Stimulated activated CD8-positive, alpha-beta memory T cell treated with anti-CD3 and anti-CD28 coated beads, Interleukin-15, amount 100 ng/mL, for 48 hours (primary cell): ENCODE results near the gene USP17L13.
"Not testable (repeated sequence)": the region's sequence is repeated elsewhere in the genome, so short reads cannot be mapped to it uniquely, and the experiment has no call there.

ENCODE experiments used
- DNase-seq, 2 donors: peaks; one replicate each; pipeline ENCODE4 v3.0.0-alpha.2; 2020; ENCODE audit warnings: low read depth in 2 of 2

The USP17L13 gene

GRCh38 chr4:9224596-9224995 is at the start of gene USP17L13:
TSS of gene USP17L13 (plus strand) at chr4:9224896. CDS start at chr4:9224896, 0 bp downstream.
- DNase-seq, result not testable (repeated sequence)

GRCh38 chr4:9210357-9210756 is 14.3 kb upstream of the USP17L13 start, which contains the start of gene USP17L10:
TSS of gene USP17L10 (plus strand) at chr4:9210657. CDS start at chr4:9210657, 0 bp downstream.
- not testable (repeated sequence) for DNase-seq

GRCh38 chr4:9214701-9215100 is 10.0 kb upstream of the USP17L13 start:
- not testable (repeated sequence) for DNase-seq

- not testable (repeated sequence) for DNase-seq
These were observed 9.6 kb upstream of the USP17L13 start, which contains the start of gene USP17L11 for GRCh38 chr4:9215105-9215504. TSS of gene USP17L11 (plus strand) at chr4:9215405. CDS start at chr4:9215405, 0 bp downstream.

GRCh38 chr4:9219852-9220251 is 4.8 kb upstream of the USP17L13 start, which contains the start of gene USP17L12:
TSS of gene USP17L12 (plus strand) at chr4:9220152. CDS start at chr4:9220152, 0 bp downstream.
- not testable (repeated sequence) for DNase-seq

GRCh38 chr4:9230249-9230648 is 5.6 kb downstream of the USP17L13 start:
- not testable (repeated sequence) for DNase-seq

- DNase-seq, result not testable (repeated sequence)
These were observed 9.4 kb downstream of the USP17L13 start, which contains the start of gene USP17L15 for GRCh38 chr4:9234085-9234484. TSS of gene USP17L15 (plus strand) at chr4:9234385. CDS start at chr4:9234385, 0 bp downstream.

- not testable (repeated sequence) for DNase-seq
These were observed 13.8 kb downstream of the USP17L13 start for GRCh38 chr4:9238461-9238860.

GRCh38 chr4:9243579-9243978 is 18.9 kb downstream of the USP17L13 start, which contains the start of gene USP17L17:
TSS of gene USP17L17 (plus strand) at chr4:9243879. CDS start at chr4:9243879, 0 bp downstream.
- DNase-seq, result not testable (repeated sequence)

GRCh38 chr4:9247953-9248680 is 23.4 kb downstream of the USP17L13 start, which contains the start of gene USP17L18:
TSS of gene USP17L18 (plus strand) at chr4:9248630. CDS start at chr4:9248630, 0 bp downstream.
- not testable (repeated sequence) for DNase-seq

- DNase-seq, result not testable (repeated sequence)
These were observed 28.4 kb downstream of the USP17L13 start, which contains the start of gene USP17L19 for GRCh38 chr4:9253078-9253477. TSS of gene USP17L19 (plus strand) at chr4:9253378. CDS start at chr4:9253378, 0 bp downstream.

GRCh38 chr4:9257824-9258223 is 33.1 kb downstream of the USP17L13 start, which contains the start of gene USP17L20:
TSS of gene USP17L20 (plus strand) at chr4:9258124. CDS start at chr4:9258124, 0 bp downstream.
- DNase-seq, result not testable (repeated sequence)

- not testable (repeated sequence) for DNase-seq
These were observed 37.9 kb downstream of the USP17L13 start, which contains the start of gene USP17L21 for GRCh38 chr4:9262572-9262971. TSS of gene USP17L21 (plus strand) at chr4:9262872. CDS start at chr4:9262872, 0 bp downstream.

GRCh38 chr4:9267319-9267718 is 42.6 kb downstream of the USP17L13 start, which contains the start of gene USP17L22:
TSS of gene USP17L22 (plus strand) at chr4:9267619. CDS start at chr4:9267619, 0 bp downstream.
- DNase-seq, result not testable (repeated sequence)

GRCh38 chr4:9271719-9272118 is 47.0 kb downstream of the USP17L13 start:
- DNase-seq, result not testable (repeated sequence)
